Ovary (tissue), 9 donors: ENCODE measurements around the gene FRMD1. TPM values are rescaled to one million over a fixed set of nuclear protein-coding genes. Genes with fewer than 3 reads are reported as not detected.

ENCODE experiments used
- DNase-seq, 5 donors: peaks; one replicate each; pipeline ENCODE4 v3.0.0-alpha.2; 2019 to 2020
- H3K27ac ChIP-seq, 2 donors: fragments of 200-600 bp; one replicate each; pipeline versions ENCODE4 v1.5.1 to v1.8.0; 2019 to 2022
- H3K27me3 ChIP-seq: fragments of 200-600 bp; one replicate; pipeline ENCODE4 v1.8.0; 2022
- H3K36me3 ChIP-seq: fragments of 200-600 bp; sonication (generic); one replicate; pipeline ENCODE4 v1.5.1; 2019
- H3K4me1 ChIP-seq: one replicate; pipeline ENCODE4 v1.8.1; 2013; ENCODE audit warnings: mild to moderate bottlenecking, moderate library complexity; ENCODE audit not compliant: insufficient read depth
- H3K4me3 ChIP-seq: fragments of 200-600 bp; sonication (generic); one replicate; pipeline ENCODE4 v1.5.1; 2017
- H3K9me3 ChIP-seq, 2 donors: fragments of 200-600 bp in 1 of 2; sonication (generic) in 1 of 2; one replicate each; pipeline versions ENCODE4 v1.5.1 to v1.8.1; 2013 to 2019; ENCODE audit warnings: mild to moderate bottlenecking in 1 of 2, moderate library complexity in 1 of 2
- CTCF ChIP-seq, 3 donors: fragments of 450-650 bp in 2 of 3; fragments of 200-600 bp in 1 of 3; IDR thresholded peaks; one replicate each; pipeline versions ENCODE4 v1.5.1 to v1.8.0; 2016 to 2022; ENCODE audit warnings: antibody characterized with exemption in 3 of 3, mild to moderate bottlenecking in 1 of 3
- EP300 ChIP-seq: sonication (generic); formaldehyde crosslinking; IDR thresholded peaks from one replicate; pipeline ENCODE4 v1.6.1; 2017; ENCODE audit warnings: antibody characterized with exemption
- POLR2A ChIP-seq: fragments of 450-650 bp; IDR thresholded peaks from one replicate; pipeline ENCODE4 v1.6.1; 2017; ENCODE audit warnings: antibody characterized with exemption, mild to moderate bottlenecking, moderate library complexity
- WGBS, 3 donors: extraction: QIAGEN DNeasy Blood & Tissue Kit in 1 of 3; methylation state at CpG; one replicate each; pipeline versions ENCODE4 v1.1.5 to v1.1.7; 2013 to 2017; 5-methylcytosine and 5-hydroxymethylcytosine counted together
- intact Hi-C, 4 donors: fragments of 100-400 bp; cut with DNase I; formaldehyde crosslinking; loops; one replicate each; pipeline versions ENCODE4 v1.11.0 to v1.15.1; 2022 to 2023
- polyA plus RNA-seq, 2 donors: library from polyadenylated mRNA; stranded (reverse); fragments of 200-250 nt in 1 of 2; fragments of 350-450 nt in 1 of 2; fragmentation: Illumina TruSeq in 1 of 2; extraction: RNeasy Lipid Tissue Mini Kit (QIAGEN cat#74804) in 1 of 2; gene quantifications; one replicate each; pipeline ENCODE4 v1.2.3, GENCODE V29; 2013 to 2014
- total RNA-seq, 7 donors: library from RNA; depleted of rRNA in 2 of 7; stranded (reverse); fragments of >200 nt in 2 of 7; fragmentation: NEBNext Ultra II Directional in 3 of 7; extraction: Animal tissue kit (Norgen Biotek cat#: 25700) in 3 of 7; gene quantifications; one replicate each; pipeline versions ENCODE4 v1.1.0 to v1.2.4, GENCODE V29; 2016 to 2023
- donor health status: DM: no; HTN: no; CAD: no; lungs with moderate emphysema.
- donor health status: DM: no; HTN: no; CAD: no.
- donor health status: Bipolar disorder and iron deficiency.
- donor health status: DM: yes; HTN: yes; CAD: no.
- donor health status: DM: no; HTN: no; CAD: no.
- donor health status: DM: yes; HTN: yes; CAD: no.

The FRMD1 gene
- total and polyA plus RNA-seq, 9 donors: 0.10 to 0.48 (median 0.31) TPM; not detected in 2

GRCh38 chr6:168024951-168025510 lies 54.0 kb downstream of the FRMD1 start:
- TF ChIP-seq EP300 (no peak), POLR2A (no peak)
- no peak overlapping the region for H3K4me3 ChIP-seq
- H3K27me3 ChIP-seq: no peaks in the 10 kb centered on the region
- intact Hi-C loops: no loop called here
- no peak for DNase-seq
- peaks cover 7% of the 10 kb centered on the region for H3K4me1 ChIP-seq
- no peaks in the 10 kb centered on the region for H3K36me3 ChIP-seq
- no peak overlapping the region for H3K27ac ChIP-seq
- WGBS, 3 donors: 73 to 83% (median 74%) methylated on average over 18 of the region's 18 CpGs
- no peaks in the 10 kb centered on the region for H3K9me3 ChIP-seq

- Histone ChIP-seq H3K36me3 (no peaks in the 10 kb centered on the region), H3K4me1 (peaks cover 7% of the 10 kb centered on the region), H3K9me3 (no peaks in the 10 kb centered on the region), H3K27ac (no peak overlapping the region), H3K4me3 (no peak overlapping the region), H3K27me3 (no peaks in the 10 kb centered on the region)
- DNase-seq: no peak
- intact Hi-C loops: no loop called here
- WGBS, 3 donors: 55 to 65% (median 58%) methylated on average over 7 of the region's 7 CpGs
- TF ChIP-seq CTCF (IDR thresholded peaks at IDR 0.05): no peak
Observed at GRCh38 chr6:168022488-168023321, 56.3 kb downstream of the FRMD1 start.

GRCh38 chr6:168021581-168021980 lies 57.4 kb downstream of the FRMD1 start:
- Histone ChIP-seq H3K36me3 (no peaks in the 10 kb centered on the region), H3K27me3 (no peaks in the 10 kb centered on the region), H3K4me1 (peaks cover 12% of the 10 kb centered on the region), H3K4me3 (no peak overlapping the region), H3K27ac (no peak overlapping the region), H3K9me3 (no peaks in the 10 kb centered on the region)
- intact Hi-C loops: no loop called here
- WGBS, 3 donors: 68 to 75% (median 75%) methylated on average over 5 of the region's 5 CpGs
- TF ChIP-seq EP300 (no peak), CTCF (IDR thresholded peaks at IDR 0.05) (no peak), POLR2A (no peak)
- no peak for DNase-seq

GRCh38 chr6:168020242-168020641 lies 58.8 kb downstream of the FRMD1 start:
- Histone ChIP-seq H3K4me3 (no peak overlapping the region), H3K27ac (no peak overlapping the region), H3K4me1 (peaks cover 12% of the 10 kb centered on the region), H3K36me3 (no peaks in the 10 kb centered on the region), H3K27me3 (no peaks in the 10 kb centered on the region), H3K9me3 (no peaks in the 10 kb centered on the region)
- 87 to 91% (median 89%) methylated on average over 8 of the region's 8 CpGs for WGBS, 3 donors
- intact Hi-C loops: no loop called here
- no peak for DNase-seq
- TF ChIP-seq CTCF (IDR thresholded peaks at IDR 0.05) (no peak), EP300 (no peak), POLR2A (no peak)

- Histone ChIP-seq H3K27me3 (no peaks in the 10 kb centered on the region), H3K4me1 (peaks cover 10% of the 10 kb centered on the region), H3K9me3 (no peaks in the 10 kb centered on the region), H3K4me3 (no peak overlapping the region), H3K27ac (no peak overlapping the region), H3K36me3 (no peaks in the 10 kb centered on the region)
- no peak for TF ChIP-seq POLR2A
- no peak for TF ChIP-seq EP300
- TF ChIP-seq CTCF (IDR thresholded peaks at IDR 0.05): no peak
- DNase-seq: no peak
- intact Hi-C loops: no loop called here
- 86 to 90% (median 90%) methylated on average over 15 of the region's 15 CpGs for WGBS, 3 donors
Observed at GRCh38 chr6:168018664-168019063, 60.3 kb downstream of the FRMD1 start.
